Activated CD4-positive, alpha-beta T cell treated with anti-CD3 and anti-CD28 coated beads, Interleukin-2, amount 10 ng/mL, durations not matched to agents 7 days and 5 days (primary cell): ENCODE results near the gene NBPF1. TPM values are rescaled to one million over a fixed set of nuclear protein-coding genes. Genes with fewer than 3 reads are reported as not detected.
"Not testable (repeated sequence)": the region's sequence is repeated elsewhere in the genome, so short reads cannot be mapped to it uniquely, and the experiment has no call there.

Source experiments
- CTCF ChIA-PET: fragments of 350-600 bp; sonication (Branson Sonifier 250); formaldehyde crosslinking; loops from one replicate; lab custom pipeline; 2021; ENCODE audit warnings: antibody characterized with exemption; lab: Charles Lee
- POLR2A ChIA-PET: fragments of 350-600 bp; sonication (Branson Sonifier 250); formaldehyde crosslinking; loops from one replicate; lab custom pipeline; 2021; ENCODE audit warnings: antibody characterized with exemption; lab: Charles Lee
- DNase-seq: peaks from one replicate; pipeline ENCODE4 v3.0.0-alpha.2; 2020
- H3K27ac Mint-ChIP-seq: one replicate; pipeline ENCODE4 v1.8.0; 2021; ENCODE audit warnings: mild to moderate bottlenecking, moderate library complexity, mixed read lengths
- H3K27me3 Mint-ChIP-seq: one replicate; pipeline ENCODE4 v1.8.0; 2021; ENCODE audit warnings: mixed read lengths
- H3K36me3 Mint-ChIP-seq: one replicate; pipeline ENCODE4 v1.8.0; 2021; ENCODE audit warnings: low read depth, mixed read lengths
- H3K4me1 Mint-ChIP-seq: one replicate; pipeline ENCODE4 v1.8.0; 2021; ENCODE audit warnings: mixed read lengths
- H3K4me3 Mint-ChIP-seq: one replicate; pipeline ENCODE4 v1.8.0; 2021; ENCODE audit warnings: mild to moderate bottlenecking, moderate library complexity, mixed read lengths
- H3K9me3 Mint-ChIP-seq: one replicate; pipeline ENCODE4 v1.8.0; 2021; ENCODE audit warnings: mixed read lengths
- total RNA-seq, 2 experiments: library from RNA; stranded (reverse); gene quantifications; one replicate each; pipeline ENCODE4 v1.2.3, GENCODE V29; 2021

NBPF1 gene
- 1 to 10 TPM; 6.7 to 7.7 TPM for total RNA-seq

- Mint-ChIP-seq H3K4me3 (no peak within 1 kb of the TSS), H3K4me1 (no peaks in the 10 kb centered on the region)
- DNase-seq, result peak; percentile 89
Measured at GRCh38 chr1:16613185-16614147, at the start of gene NBPF1. TSS of gene NBPF1 (minus strand) at chr1:16613564.

GRCh38 chr1:16658234-16658633 is 44.9 kb upstream of the NBPF1 start:
- H3K9me3 Mint-ChIP-seq, CTCF ChIA-PET, H3K27me3 Mint-ChIP-seq, H3K36me3 Mint-ChIP-seq, H3K27ac Mint-ChIP-seq, POLR2A ChIA-PET, H3K4me1 Mint-ChIP-seq, H3K4me3 Mint-ChIP-seq, DNase-seq: not testable (repeated sequence)

More at GRCh38 chr1:16613185-16614147, at the start of gene NBPF1:
- no peaks in the 10 kb centered on the region for H3K9me3 Mint-ChIP-seq
- H3K27ac Mint-ChIP-seq, result no peak within 1 kb of the TSS
- no peaks in the 10 kb centered on the region for H3K36me3 Mint-ChIP-seq
- ChIA-PET POLR2A (interaction anchor here (0.7 kb wide), 1 partner anchor 13 kb away, joined by 3 read pairs; no protein-coding TSS in a partner anchor), CTCF (interaction anchor here (1.1 to 6.2 kb wide), 5 partner anchors 7 to 114 kb away, joined by 3 to 33 read pairs (median 8); no protein-coding TSS in a partner anchor)
- H3K27me3 Mint-ChIP-seq, result no peaks in the 10 kb centered on the region

GRCh38 chr1:16656981-16657683 is 43.8 kb upstream of the NBPF1 start:
- H3K9me3 Mint-ChIP-seq, H3K27me3 Mint-ChIP-seq, CTCF ChIA-PET, H3K4me1 Mint-ChIP-seq, H3K36me3 Mint-ChIP-seq, POLR2A ChIA-PET, H3K4me3 Mint-ChIP-seq, DNase-seq, H3K27ac Mint-ChIP-seq: not testable (repeated sequence)

- POLR2A ChIA-PET, H3K9me3 Mint-ChIP-seq, H3K27ac Mint-ChIP-seq, H3K36me3 Mint-ChIP-seq, H3K4me1 Mint-ChIP-seq, H3K4me3 Mint-ChIP-seq, DNase-seq, H3K27me3 Mint-ChIP-seq, CTCF ChIA-PET: not testable (repeated sequence)
Measured at GRCh38 chr1:16656574-16656973, 43.2 kb upstream of the NBPF1 start.

GRCh38 chr1:16651560-16651959 is 38.2 kb upstream of the NBPF1 start:
- POLR2A ChIA-PET, H3K9me3 Mint-ChIP-seq, H3K4me1 Mint-ChIP-seq, H3K4me3 Mint-ChIP-seq, H3K27ac Mint-ChIP-seq, CTCF ChIA-PET, H3K36me3 Mint-ChIP-seq, H3K27me3 Mint-ChIP-seq: not testable (repeated sequence)
- peak; percentile 5 for DNase-seq

- H3K27me3 Mint-ChIP-seq, CTCF ChIA-PET, H3K4me3 Mint-ChIP-seq, POLR2A ChIA-PET, H3K9me3 Mint-ChIP-seq, DNase-seq, H3K27ac Mint-ChIP-seq, H3K4me1 Mint-ChIP-seq, H3K36me3 Mint-ChIP-seq: not testable (repeated sequence)
Measured at GRCh38 chr1:16649960-16650359, 36.6 kb upstream of the NBPF1 start.

- H3K27me3 Mint-ChIP-seq, CTCF ChIA-PET, H3K9me3 Mint-ChIP-seq, H3K4me3 Mint-ChIP-seq, H3K27ac Mint-ChIP-seq, POLR2A ChIA-PET, H3K36me3 Mint-ChIP-seq, H3K4me1 Mint-ChIP-seq: not testable (repeated sequence)
- DNase-seq, result peak; percentile 5
Measured at GRCh38 chr1:16649390-16649789, 36.0 kb upstream of the NBPF1 start.

GRCh38 chr1:16648756-16649155 is 35.4 kb upstream of the NBPF1 start:
- H3K27me3 Mint-ChIP-seq, DNase-seq, H3K4me1 Mint-ChIP-seq, H3K27ac Mint-ChIP-seq, H3K36me3 Mint-ChIP-seq, CTCF ChIA-PET, POLR2A ChIA-PET, H3K4me3 Mint-ChIP-seq, H3K9me3 Mint-ChIP-seq: not testable (repeated sequence)

- CTCF ChIA-PET, DNase-seq, POLR2A ChIA-PET, H3K36me3 Mint-ChIP-seq, H3K4me3 Mint-ChIP-seq, H3K4me1 Mint-ChIP-seq, H3K9me3 Mint-ChIP-seq, H3K27ac Mint-ChIP-seq, H3K27me3 Mint-ChIP-seq: not testable (repeated sequence)
Measured at GRCh38 chr1:16648250-16648649, 34.9 kb upstream of the NBPF1 start.

GRCh38 chr1:16647179-16648176 is 34.1 kb upstream of the NBPF1 start:
- POLR2A ChIA-PET, H3K27me3 Mint-ChIP-seq, H3K36me3 Mint-ChIP-seq, CTCF ChIA-PET, H3K9me3 Mint-ChIP-seq, H3K4me3 Mint-ChIP-seq, H3K27ac Mint-ChIP-seq, H3K4me1 Mint-ChIP-seq: not testable (repeated sequence)
- DNase-seq, result peak; percentile 5

- POLR2A ChIA-PET, DNase-seq, CTCF ChIA-PET, H3K36me3 Mint-ChIP-seq, H3K27me3 Mint-ChIP-seq, H3K4me3 Mint-ChIP-seq, H3K4me1 Mint-ChIP-seq, H3K27ac Mint-ChIP-seq, H3K9me3 Mint-ChIP-seq: not testable (repeated sequence)
Measured at GRCh38 chr1:16646716-16647115, 33.4 kb upstream of the NBPF1 start.

GRCh38 chr1:16646061-16646664 is 32.8 kb upstream of the NBPF1 start:
- CTCF ChIA-PET, H3K4me1 Mint-ChIP-seq, H3K9me3 Mint-ChIP-seq, H3K27me3 Mint-ChIP-seq, POLR2A ChIA-PET, H3K4me3 Mint-ChIP-seq, H3K27ac Mint-ChIP-seq, H3K36me3 Mint-ChIP-seq: not testable (repeated sequence)
- DNase-seq, result peak; percentile 4
